GM12873 (cell line): ENCODE results near the gene HHATL.

ENCODE experiments used
- CTCF ChIP-seq: IDR thresholded peaks from 2 replicates; pipeline ENCODE4 v1.5.1; 2012; ENCODE audit warnings: low read depth, mild to moderate bottlenecking, moderate library complexity, low read length, control low read depth; ENCODE audit not compliant: insufficient read depth; ENCODE audit errors: missing control alignments

Gene HHATL

GRCh38 chr3:42705962-42706585 is 3.5 kb upstream of the HHATL start:
- TF ChIP-seq CTCF: no peak

- no peak for TF ChIP-seq CTCF
These were observed 2.6 kb upstream of the HHATL start for GRCh38 chr3:42705058-42705767.

GRCh38 chr3:42704136-42704841 is 1.7 kb upstream of the HHATL start:
- no peak for TF ChIP-seq CTCF

- no peak for TF ChIP-seq CTCF
These were observed 1.1 kb upstream of the HHATL start for GRCh38 chr3:42703695-42704025.

- TF ChIP-seq CTCF: no peak
These were observed 540 bp upstream of the HHATL start for GRCh38 chr3:42702982-42703694.

- TF ChIP-seq CTCF: no peak
These were observed 1.1 kb downstream of the HHATL start for GRCh38 chr3:42701371-42702065.
